CD4-positive, alpha-beta T cell (primary cell): Measurements from ENCODE around the gene TBRG4. TPM values are rescaled to one million over a fixed set of nuclear protein-coding genes. Genes with fewer than 3 reads are reported as not detected.

Experiments
- ATAC-seq: fragments of 200-7000 bp; cut with Tn5 transposase; one replicate; pipeline ENCODE4 v1.10.0; 2022; ENCODE audit warnings: mild to moderate bottlenecking; ENCODE audit not compliant: poor library complexity
- CTCF ChIA-PET: fragments of 350-600 bp; sonication (Branson Sonifier 250); formaldehyde crosslinking; loops from one replicate; lab custom pipeline; 2021; ENCODE audit warnings: antibody characterized with exemption, inconsistent platforms; lab: Charles Lee
- POLR2A ChIA-PET: fragments of 350-600 bp; sonication (Branson Sonifier 250); formaldehyde crosslinking; loops from one replicate; lab custom pipeline; 2021; ENCODE audit warnings: antibody characterized with exemption, inconsistent platforms; lab: Charles Lee
- DNase-seq, 14 experiments: peaks; one replicate each; pipeline ENCODE4 v3.0.0-alpha.2; 2013 to 2020; ENCODE audit warnings: mixed read lengths in 2 of 14
- H3K27ac ChIP-seq, 2 donors: one replicate each; pipeline versions ENCODE4 v1.5.1 to v1.7.0; 2013; ENCODE audit warnings: low read length in 2 of 2, low read depth in 1 of 2, mild to moderate bottlenecking in 1 of 2
- H3K27me3 ChIP-seq, 2 experiments: 1 replicate in 1 of 2; 2 replicates in 1 of 2; pipeline versions ENCODE4 v1.6.1 to v1.7.0; 2013; ENCODE audit warnings: low read length in 2 of 2, control low read depth in 1 of 2, mild to moderate bottlenecking in 1 of 2, moderate library complexity in 1 of 2; ENCODE audit not compliant: insufficient read depth in 2 of 2, control insufficient read depth in 1 of 2
- H3K36me3 ChIP-seq: one replicate; pipeline ENCODE4 v1.6.1; 2013; ENCODE audit warnings: low read length, control low read depth; ENCODE audit not compliant: insufficient read depth
- H3K4me1 ChIP-seq: one replicate; pipeline ENCODE4 v1.6.1; 2013; ENCODE audit warnings: low read length, control low read depth; ENCODE audit not compliant: insufficient read depth
- H3K4me3 ChIP-seq: one replicate; pipeline ENCODE4 v1.5.1; 2013; ENCODE audit warnings: mild to moderate bottlenecking, low read length, moderate library complexity
- H3K9me3 ChIP-seq, 2 experiments: 1 replicate in 1 of 2; 2 replicates in 1 of 2; pipeline versions ENCODE4 v1.6.1 to v1.7.0; 2013; ENCODE audit warnings: low read length in 2 of 2, mild to moderate bottlenecking in 2 of 2, control low read depth in 1 of 2, moderate library complexity in 1 of 2; ENCODE audit not compliant: control insufficient read depth in 1 of 2, insufficient read depth in 1 of 2
- H3K27ac Mint-ChIP-seq: one replicate; pipeline ENCODE4 v1.8.0; 2020; ENCODE audit warnings: mixed read lengths
- H3K27me3 Mint-ChIP-seq: one replicate; pipeline ENCODE4 v1.8.0; 2021; ENCODE audit warnings: mixed read lengths
- H3K36me3 Mint-ChIP-seq: one replicate; pipeline ENCODE4 v1.8.0; 2021; ENCODE audit warnings: low read depth, mixed read lengths
- H3K4me1 Mint-ChIP-seq: one replicate; pipeline ENCODE4 v1.8.0; 2021; ENCODE audit warnings: low read depth, mixed read lengths
- H3K4me3 Mint-ChIP-seq: one replicate; pipeline ENCODE4 v1.8.0; 2020; ENCODE audit warnings: mild to moderate bottlenecking, mixed read lengths
- H3K9me3 Mint-ChIP-seq: one replicate; pipeline ENCODE4 v1.8.0; 2020; ENCODE audit warnings: mixed read lengths
- CTCF ChIP-seq: fragments of 200-600 bp; IDR thresholded peaks from one replicate; pipeline ENCODE4 v1.8.0; 2022; ENCODE audit warnings: antibody characterized with exemption, mild to moderate bottlenecking
- intact Hi-C, 2 experiments: fragments of 100-400 bp; cut with DNase I in 1 of 2; cut with micrococcal nuclease in 1 of 2; formaldehyde crosslinking; loops; one replicate each; pipeline versions ENCODE4 v1.15.1 to v1.9.0; 2023 to 2025; cut with DNase I, micrococcal nuclease
- total RNA-seq, 174 experiments: library from RNA in 2 of 174; stranded (reverse) in 2 of 174; gene quantifications; one replicate each; pipeline ENCODE4 v1.2.3 and lab custom pipeline; 2021 to 2026

The TBRG4 gene
- total RNA-seq, 2 experiments from 2014 or later: 104 to 105 TPM

GRCh38 chr7:45086331-45087065 lies 25.0 kb downstream of the TBRG4 start:
- H3K4me1 ChIP-seq: peaks cover 10% of the 10 kb centered on the region
- ChIA-PET POLR2A (interaction anchor here (0.8 to 1.4 kb wide), 4 partner anchors 13 to 512 kb away, joined by 3 read pairs; partner anchors contain the start of gene TBRG4), CTCF (interaction anchor here (0.8 kb wide), 1 partner anchor 50 kb away, joined by 3 read pairs; no protein-coding TSS in a partner anchor)
- no peak overlapping the region for H3K4me3 ChIP-seq
- no peak overlapping the region for H3K27ac ChIP-seq
- peaks cover 11 to 17% of the 10 kb centered on the region in 2 experiments for H3K27me3 ChIP-seq
- no peak overlapping the region for H3K27ac Mint-ChIP-seq
- ATAC-seq (no peak), DNase-seq (peak in 1 of 14 experiments; percentile 6)
- TF ChIP-seq CTCF: no peak
- H3K36me3 ChIP-seq: no peaks in the 10 kb centered on the region
- intact Hi-C loops: no loop called here
- no peaks in the 10 kb centered on the region for H3K9me3 ChIP-seq
- peaks cover 18% of the 10 kb centered on the region for H3K27me3 Mint-ChIP-seq
- H3K4me3 Mint-ChIP-seq: no peak overlapping the region
- peaks cover 7% of the 10 kb centered on the region for H3K4me1 Mint-ChIP-seq
- H3K9me3 Mint-ChIP-seq: no peaks in the 10 kb centered on the region
- H3K36me3 Mint-ChIP-seq: no peaks in the 10 kb centered on the region

- intact Hi-C loops: no loop called here
- H3K4me3 ChIP-seq: no peak overlapping the region
- H3K9me3 ChIP-seq: no peaks in the 10 kb centered on the region
- H3K27ac ChIP-seq: no peak overlapping the region
- ChIA-PET CTCF (no interaction called here), POLR2A (no interaction called here)
- H3K36me3 ChIP-seq: no peaks in the 10 kb centered on the region
- peaks cover 18% of the 10 kb centered on the region for H3K27me3 Mint-ChIP-seq
- peaks cover 10% of the 10 kb centered on the region for H3K4me1 ChIP-seq
- ATAC-seq (no peak), DNase-seq (no peak)
- no peak for TF ChIP-seq CTCF
- no peak overlapping the region for H3K27ac Mint-ChIP-seq
- H3K27me3 ChIP-seq: peaks cover 11 to 17% of the 10 kb centered on the region in 2 experiments
- H3K4me1 Mint-ChIP-seq: peaks cover 7% of the 10 kb centered on the region
- no peaks in the 10 kb centered on the region for H3K9me3 Mint-ChIP-seq
- no peak overlapping the region for H3K4me3 Mint-ChIP-seq
- no peaks in the 10 kb centered on the region for H3K36me3 Mint-ChIP-seq
Measured at GRCh38 chr7:45085619-45086200, 25.8 kb downstream of the TBRG4 start.

- H3K9me3 ChIP-seq: no peaks in the 10 kb centered on the region
- H3K9me3 Mint-ChIP-seq: no peaks in the 10 kb centered on the region
- no peak overlapping the region for H3K4me3 Mint-ChIP-seq
- H3K36me3 ChIP-seq: no peaks in the 10 kb centered on the region
- no peaks in the 10 kb centered on the region for H3K36me3 Mint-ChIP-seq
- H3K4me1 Mint-ChIP-seq: peaks cover 7% of the 10 kb centered on the region
- ATAC-seq (no peak), DNase-seq (peak in 1 of 14 experiments; percentile 13)
- no peak for TF ChIP-seq CTCF
- H3K27me3 ChIP-seq: peaks cover 11 to 17% of the 10 kb centered on the region in 2 experiments
- H3K27me3 Mint-ChIP-seq: peaks cover 18% of the 10 kb centered on the region
- no peak overlapping the region for H3K27ac Mint-ChIP-seq
- peaks cover 10% of the 10 kb centered on the region for H3K4me1 ChIP-seq
- no peak overlapping the region for H3K27ac ChIP-seq
- H3K4me3 ChIP-seq: no peak overlapping the region
- ChIA-PET POLR2A (no interaction called here), CTCF (no interaction called here)
- intact Hi-C loops: no loop called here
Measured at GRCh38 chr7:45084901-45085618, 26.4 kb downstream of the TBRG4 start.
